Naive thymus-derived CD8-positive, alpha-beta T cell (primary cell): ENCODE results near the gene METTL26. TPM values are rescaled to one million over a fixed set of nuclear protein-coding genes. Genes with fewer than 3 reads are reported as not detected.

Experiments
- ATAC-seq, 2 donors: fragments of 150-1000 bp; cut with Tn5 transposase in 1 of 2; sonication (Bioruptor Pico), chemical (Tn5 transposase) in 1 of 2; 1 replicate in 1 of 2; 2 replicates in 1 of 2; pipeline ENCODE4 v1.10.0; 2021; ENCODE audit warnings: mild to moderate bottlenecking in 2 of 2, moderate library complexity in 2 of 2
- POLR2A ChIA-PET: fragments of 350-600 bp; sonication (Branson Sonifier 250); formaldehyde crosslinking; loops from one replicate; lab custom pipeline; 2021; ENCODE audit warnings: antibody characterized with exemption; lab: Charles Lee
- DNase-seq, 10 donors: peaks; one replicate each; pipeline versions ENCODE4 v3.0.0 to v3.0.0-alpha.2; 2020 to 2022
- H3K27ac Mint-ChIP-seq, 10 donors: one replicate each; pipeline ENCODE4 v1.8.0; 2020 to 2022; ENCODE audit warnings: mild to moderate bottlenecking in 10 of 10, mixed read lengths in 10 of 10, moderate library complexity in 4 of 10, inconsistent platforms in 1 of 10
- H3K27me3 Mint-ChIP-seq, 5 donors: one replicate each; pipeline ENCODE4 v1.8.0; 2021 to 2022; ENCODE audit warnings: mixed read lengths in 5 of 5
- H3K36me3 Mint-ChIP-seq, 3 donors: one replicate each; pipeline ENCODE4 v1.8.0; 2020 to 2022; ENCODE audit warnings: mixed read lengths in 3 of 3, mild to moderate bottlenecking in 2 of 3, inconsistent platforms in 1 of 3
- H3K4me1 Mint-ChIP-seq, 4 donors: one replicate each; pipeline ENCODE4 v1.8.0; 2021 to 2022; ENCODE audit warnings: mixed read lengths in 4 of 4
- H3K4me3 Mint-ChIP-seq, 10 donors: one replicate each; pipeline ENCODE4 v1.8.0; 2020 to 2022; ENCODE audit warnings: mild to moderate bottlenecking in 10 of 10, mixed read lengths in 10 of 10, moderate library complexity in 6 of 10, inconsistent platforms in 1 of 10
- H3K9me3 Mint-ChIP-seq, 9 donors: one replicate each; pipeline ENCODE4 v1.8.0; 2020 to 2022; ENCODE audit warnings: mixed read lengths in 9 of 9, mild to moderate bottlenecking in 3 of 9, inconsistent platforms in 1 of 9, moderate library complexity in 1 of 9
- polyA plus RNA-seq, 3 donors: library from polyadenylated mRNA; unstranded; fragments of 300-500 nt; fragmentation: Illumina TruSeq; gene quantifications; one replicate each; pipeline ENCODE4 v1.2.3, GENCODE V29; 2021
- total RNA-seq, 8 experiments: library from RNA in 2 of 8; stranded (reverse) in 2 of 8; gene quantifications; one replicate each; pipeline ENCODE4 v1.2.3 and lab custom pipeline; 2021 to 2026

METTL26 gene
- total and polyA plus RNA-seq, 5 experiments from 2014 or later, result 69.2 to 98.4 (median 88.4) TPM

DNA sequence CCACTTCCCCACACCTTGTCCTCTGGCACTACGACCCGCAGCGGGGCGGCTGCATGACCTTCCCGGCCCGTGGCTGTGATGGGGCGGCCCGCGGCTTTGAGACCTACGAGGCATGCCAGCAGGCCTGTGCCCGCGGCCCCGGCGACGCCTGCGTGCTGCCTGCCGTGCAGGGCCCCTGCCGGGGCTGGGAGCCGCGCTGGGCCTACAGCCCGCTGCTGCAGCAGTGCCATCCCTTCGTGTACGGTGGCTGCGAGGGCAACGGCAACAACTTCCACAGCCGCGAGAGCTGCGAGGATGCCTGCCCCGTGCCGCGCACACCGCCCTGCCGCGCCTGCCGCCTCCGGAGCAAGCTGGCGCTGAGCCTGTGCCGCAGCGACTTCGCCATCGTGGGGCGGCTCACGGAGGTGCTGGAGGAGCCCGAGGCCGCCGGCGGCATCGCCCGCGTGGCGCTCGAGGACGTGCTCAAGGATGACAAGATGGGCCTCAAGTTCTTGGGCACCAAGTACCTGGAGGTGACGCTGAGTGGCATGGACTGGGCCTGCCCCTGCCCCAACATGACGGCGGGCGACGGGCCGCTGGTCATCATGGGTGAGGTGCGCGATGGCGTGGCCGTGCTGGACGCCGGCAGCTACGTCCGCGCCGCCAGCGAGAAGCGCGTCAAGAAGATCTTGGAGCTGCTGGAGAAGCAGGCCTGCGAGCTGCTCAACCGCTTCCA, 2.6 kb downstream of the METTL26 start:
- Mint-ChIP-seq H3K27ac (no peak overlapping the region), H3K4me1 (peaks cover 3 to 18% (median 7%) of the 10 kb centered on the region in 4 donors), H3K9me3 (peaks cover 0 to 6% (median 0%) of the 10 kb centered on the region in 9 donors), H3K4me3 (no peak overlapping the region), H3K27me3 (peaks cover 0 to 4% (median 0%) of the 10 kb centered on the region in 5 donors), H3K36me3 (peaks cover 0 to 5% (median 0%) of the 10 kb centered on the region in 3 donors)
- ATAC-seq (no peak), DNase-seq (peak in 1 of 10 donors; percentile 3)
- POLR2A ChIA-PET, result no interaction called here

DNA sequence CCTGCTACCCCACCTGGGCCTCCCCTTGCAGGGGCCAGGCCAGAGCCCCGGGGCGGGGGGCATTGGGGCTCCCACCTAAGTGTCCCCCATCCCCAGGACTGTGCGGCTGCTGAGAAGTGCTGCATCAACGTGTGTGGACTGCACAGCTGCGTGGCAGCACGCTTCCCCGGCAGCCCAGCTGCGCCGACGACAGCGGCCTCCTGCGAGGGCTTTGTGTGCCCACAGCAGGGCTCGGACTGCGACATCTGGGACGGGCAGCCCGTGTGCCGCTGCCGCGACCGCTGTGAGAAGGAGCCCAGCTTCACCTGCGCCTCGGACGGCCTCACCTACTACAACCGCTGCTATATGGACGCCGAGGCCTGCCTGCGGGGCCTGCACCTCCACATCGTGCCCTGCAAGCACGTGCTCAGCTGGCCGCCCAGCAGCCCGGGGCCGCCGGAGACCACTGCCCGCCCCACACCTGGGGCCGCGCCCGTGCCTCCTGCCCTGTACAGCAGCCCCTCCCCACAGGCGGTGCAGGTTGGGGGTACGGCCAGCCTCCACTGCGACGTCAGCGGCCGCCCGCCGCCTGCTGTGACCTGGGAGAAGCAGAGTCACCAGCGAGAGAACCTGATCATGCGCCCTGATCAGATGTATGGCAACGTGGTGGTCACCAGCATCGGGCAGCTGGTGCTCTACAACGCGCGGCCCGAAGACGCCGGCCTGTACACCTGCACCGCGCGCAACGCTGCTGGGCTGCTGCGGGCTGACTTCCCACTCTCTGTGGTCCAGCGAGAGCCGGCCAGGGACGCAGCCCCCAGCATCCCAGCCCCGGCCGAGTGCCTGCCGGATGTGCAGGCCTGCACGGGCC, 3.4 kb downstream of the METTL26 start:
- Mint-ChIP-seq H3K9me3 (peaks cover 0 to 6% (median 0%) of the 10 kb centered on the region in 9 donors), H3K4me1 (peaks cover 3 to 17% (median 7%) of the 10 kb centered on the region in 4 donors), H3K27me3 (peaks cover 0 to 4% (median 0%) of the 10 kb centered on the region in 5 donors), H3K27ac (no peak overlapping the region), H3K4me3 (no peak overlapping the region), H3K36me3 (peaks cover 0 to 5% (median 0%) of the 10 kb centered on the region in 3 donors)
- no peak for DNase-seq
- POLR2A ChIA-PET, result interaction anchor here (0.6 kb wide), 1 partner anchor 1079 kb away, joined by 3 read pairs; no protein-coding TSS in a partner anchor
- ATAC-seq, result no peak

GRCh38 chr16:631808-632358, 4.2 kb downstream of the METTL26 start:
- peaks cover 0 to 6% (median 0%) of the 10 kb centered on the region in 9 donors for H3K9me3 Mint-ChIP-seq
- H3K4me3 Mint-ChIP-seq, result no peak overlapping the region
- no peak overlapping the region for H3K27ac Mint-ChIP-seq
- H3K36me3 Mint-ChIP-seq, result peaks cover 0 to 7% (median 0%) of the 10 kb centered on the region in 3 donors
- H3K27me3 Mint-ChIP-seq, result peaks cover 0 to 4% (median 0%) of the 10 kb centered on the region in 5 donors
- POLR2A ChIA-PET, result interaction anchor here (0.8 kb wide), 1 partner anchor 42 kb away, joined by 3 read pairs; no protein-coding TSS in a partner anchor
- no peak for ATAC-seq
- DNase-seq, result no peak
- peaks cover 3 to 12% (median 6%) of the 10 kb centered on the region in 4 donors for H3K4me1 Mint-ChIP-seq

GRCh38 chr16:630815-631405, 5.2 kb downstream of the METTL26 start, which contains the start of gene WFIKKN1:
TSS of gene WFIKKN1 (plus strand) at chr16:630985. CDS start at chr16:631254, 269 bp downstream.
- no peaks in the 10 kb centered on the region for H3K9me3 Mint-ChIP-seq
- no peak within 1 kb of the TSS for H3K27ac Mint-ChIP-seq
- H3K4me1 Mint-ChIP-seq, result peaks cover 0 to 9% (median 0%) of the 10 kb centered on the region in 4 donors
- H3K4me3 Mint-ChIP-seq, result no peak within 1 kb of the TSS
- H3K27me3 Mint-ChIP-seq, result no peaks in the 10 kb centered on the region
- ATAC-seq (no peak), DNase-seq (no peak)
- POLR2A ChIA-PET, result interaction anchor here (0.8 kb wide), 1 partner anchor 41 kb away, joined by 3 read pairs; no protein-coding TSS in a partner anchor
- peaks cover 0 to 10% (median 4%) of the 10 kb centered on the region in 3 donors for H3K36me3 Mint-ChIP-seq

DNA sequence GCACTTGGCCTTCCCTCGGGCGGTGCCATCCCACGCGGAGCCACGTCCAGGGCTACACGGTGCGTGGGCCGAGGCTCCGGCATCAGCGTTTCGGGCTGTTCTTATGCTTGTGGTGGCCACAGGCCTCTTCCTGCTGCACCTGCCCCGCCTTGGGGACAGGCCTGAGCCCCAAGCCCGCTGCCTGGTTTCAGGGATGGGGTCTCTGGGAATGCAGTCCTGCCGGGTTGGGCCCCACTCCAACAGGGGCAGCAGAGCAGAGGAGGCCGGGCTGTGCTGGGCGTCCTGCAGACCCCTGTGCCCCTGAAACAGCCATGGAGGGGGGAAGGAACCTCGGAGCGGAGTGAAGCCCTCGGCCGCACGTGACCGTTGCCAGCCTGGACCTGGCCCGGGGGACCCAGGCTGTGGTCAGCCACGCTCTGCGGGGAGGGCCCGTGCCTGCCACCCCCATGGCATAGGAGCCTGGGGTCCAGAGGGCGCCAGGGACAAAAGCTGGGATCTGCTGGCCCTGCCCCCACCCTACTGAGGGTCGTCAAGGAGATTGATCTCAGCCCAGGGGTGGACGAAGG, 5.8 kb downstream of the METTL26 start:
- POLR2A ChIA-PET, result no interaction called here
- no peak for DNase-seq
- Mint-ChIP-seq H3K4me3 (no peak overlapping the region), H3K9me3 (no peaks in the 10 kb centered on the region), H3K27me3 (no peaks in the 10 kb centered on the region), H3K4me1 (peaks cover 0 to 9% (median 0%) of the 10 kb centered on the region in 4 donors), H3K36me3 (peaks cover 0 to 10% (median 4%) of the 10 kb centered on the region in 3 donors), H3K27ac (no peak overlapping the region)
- ATAC-seq, result no peak

GRCh38 chr16:629833-630248, 6.3 kb downstream of the METTL26 start:
- Mint-ChIP-seq H3K9me3 (no peaks in the 10 kb centered on the region), H3K4me1 (peaks cover 0 to 6% (median 0%) of the 10 kb centered on the region in 4 donors), H3K27me3 (no peaks in the 10 kb centered on the region), H3K4me3 (no peak overlapping the region), H3K27ac (no peak overlapping the region), H3K36me3 (peaks cover 0 to 10% (median 4%) of the 10 kb centered on the region in 3 donors)
- POLR2A ChIA-PET, result no interaction called here
- ATAC-seq (no peak), DNase-seq (no peak)

- Mint-ChIP-seq H3K9me3 (no peaks in the 10 kb centered on the region), H3K4me3 (no peak overlapping the region), H3K27me3 (no peaks in the 10 kb centered on the region), H3K27ac (peak overlapping the region in 1 of 10 donors; percentile 82), H3K4me1 (peaks cover 0 to 3% (median 0%) of the 10 kb centered on the region in 4 donors), H3K36me3 (peaks cover 0 to 10% (median 4%) of the 10 kb centered on the region in 3 donors)
- POLR2A ChIA-PET, result no interaction called here
- no peak for DNase-seq
- no peak for ATAC-seq
These were observed 6.8 kb downstream of the METTL26 start for GRCh38 chr16:629185-629832.

DNA sequence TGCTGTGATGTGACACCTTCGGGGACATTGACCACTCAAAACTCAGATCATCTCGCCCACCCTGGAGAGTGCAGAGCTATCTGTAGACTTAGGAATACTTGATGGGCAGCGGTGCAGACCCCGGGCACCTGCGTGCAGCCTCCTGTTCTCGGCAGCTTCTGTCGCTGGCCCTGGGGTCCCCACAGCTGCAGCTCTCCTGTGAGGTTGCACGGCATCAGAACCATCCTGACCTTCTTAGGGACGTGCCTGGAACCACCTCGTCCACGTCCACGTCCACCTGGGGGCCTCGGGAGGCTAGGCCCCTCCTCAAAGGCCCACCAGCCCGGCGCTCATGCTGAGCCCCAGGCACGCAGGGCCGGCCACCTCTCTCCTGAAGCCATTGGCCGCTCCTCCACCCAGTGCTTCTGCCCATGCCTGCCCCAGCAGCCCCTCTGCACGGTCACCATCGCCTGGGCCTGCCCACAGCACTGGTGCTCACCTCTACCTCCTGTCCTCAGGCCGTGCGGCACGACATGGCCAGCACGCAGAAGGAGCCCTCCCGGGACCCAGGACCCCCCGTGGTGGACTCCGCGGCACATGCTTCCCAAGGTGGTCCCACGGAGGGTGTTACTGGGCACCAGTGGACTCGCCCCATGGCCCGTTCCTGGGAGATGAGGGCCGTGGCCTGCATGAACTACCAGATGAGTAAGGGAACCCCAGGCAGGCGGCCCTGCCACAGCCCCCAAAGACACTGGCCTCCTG, 7.6 kb downstream of the METTL26 start:
- Mint-ChIP-seq H3K36me3 (peaks cover 0 to 10% (median 4%) of the 10 kb centered on the region in 3 donors), H3K9me3 (no peaks in the 10 kb centered on the region), H3K27me3 (no peaks in the 10 kb centered on the region), H3K27ac (no peak overlapping the region), H3K4me3 (no peak overlapping the region), H3K4me1 (no peaks in the 10 kb centered on the region)
- DNase-seq (no peak), ATAC-seq (no peak)
- POLR2A ChIA-PET, result no interaction called here

GRCh38 chr16:627454-628239, 8.5 kb downstream of the METTL26 start:
- H3K9me3 Mint-ChIP-seq, result no peaks in the 10 kb centered on the region
- no peak overlapping the region for H3K27ac Mint-ChIP-seq
- H3K27me3 Mint-ChIP-seq, result no peaks in the 10 kb centered on the region
- H3K36me3 Mint-ChIP-seq, result peaks cover 0 to 10% (median 4%) of the 10 kb centered on the region in 3 donors
- H3K4me1 Mint-ChIP-seq, result no peaks in the 10 kb centered on the region
- no peak overlapping the region for H3K4me3 Mint-ChIP-seq
- POLR2A ChIA-PET, result no interaction called here
- no peak for DNase-seq
- no peak for ATAC-seq

DNA sequence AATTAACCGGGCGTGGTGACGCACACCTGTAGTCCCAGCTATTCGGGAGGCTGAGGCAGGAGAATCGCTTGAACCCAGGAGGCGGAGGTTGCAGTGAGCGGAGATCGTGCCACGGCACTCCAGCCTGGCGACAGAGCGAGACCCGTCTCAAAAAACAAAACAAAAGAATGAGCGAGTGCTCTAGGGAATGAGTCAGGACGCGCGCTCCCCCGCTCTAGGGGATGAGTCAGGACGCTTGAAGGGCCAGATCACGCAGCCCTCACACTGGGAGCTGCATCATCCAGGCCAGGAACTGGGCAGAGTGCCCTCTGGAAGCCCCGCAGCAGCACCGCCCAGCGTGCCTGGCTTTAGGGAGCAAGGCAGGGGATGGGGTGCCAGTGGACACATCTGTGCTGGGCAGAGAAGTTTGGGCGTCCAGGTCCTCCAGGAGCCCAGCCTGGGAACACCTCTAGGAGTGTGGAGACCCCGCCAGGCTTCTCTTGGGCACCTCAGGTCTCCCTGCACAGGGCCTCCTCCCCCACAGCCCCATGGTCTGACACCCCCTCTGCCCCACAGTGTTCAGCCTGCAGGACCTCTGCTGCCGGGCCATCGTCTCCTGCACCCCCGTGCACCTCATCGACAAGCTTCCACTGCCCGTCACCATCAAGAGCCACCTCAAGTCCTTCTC, 9.2 kb downstream of the METTL26 start:
- peak overlapping the region in 1 of 10 donors; percentile 71 for H3K27ac Mint-ChIP-seq
- peaks cover 0 to 10% (median 4%) of the 10 kb centered on the region in 3 donors for H3K36me3 Mint-ChIP-seq
- no peak for DNase-seq

More for the DNA sequence above, 9.2 kb downstream of the METTL26 start:
- POLR2A ChIA-PET, result no interaction called here
- H3K27me3 Mint-ChIP-seq, result no peaks in the 10 kb centered on the region
- H3K4me3 Mint-ChIP-seq, result no peak overlapping the region
- H3K4me1 Mint-ChIP-seq, result peaks cover 0 to under 1% (median 0%) of the 10 kb centered on the region in 4 donors
- ATAC-seq, result no peak
- no peaks in the 10 kb centered on the region for H3K9me3 Mint-ChIP-seq
